Astrocyte (in vitro differentiated cells and primary cell): Measurements from ENCODE around the gene FREM3.

ENCODE experiments used
- EZH2 ChIP-seq: IDR thresholded peaks from 2 replicates; pipeline ENCODE4 v1.6.1; 2012; ENCODE audit warnings: mild to moderate bottlenecking, low read length, inconsistent platforms; ENCODE audit not compliant: insufficient read depth
- TF ChIP-seq, protein P1 (sequence below): IDR thresholded peaks from 2 replicates; pipeline ENCODE4 v1.5.1; 2011; ENCODE audit warnings: low read depth, mild to moderate bottlenecking, inconsistent platforms, low read length, moderate library complexity; ENCODE audit not compliant: insufficient read depth

DNA sequence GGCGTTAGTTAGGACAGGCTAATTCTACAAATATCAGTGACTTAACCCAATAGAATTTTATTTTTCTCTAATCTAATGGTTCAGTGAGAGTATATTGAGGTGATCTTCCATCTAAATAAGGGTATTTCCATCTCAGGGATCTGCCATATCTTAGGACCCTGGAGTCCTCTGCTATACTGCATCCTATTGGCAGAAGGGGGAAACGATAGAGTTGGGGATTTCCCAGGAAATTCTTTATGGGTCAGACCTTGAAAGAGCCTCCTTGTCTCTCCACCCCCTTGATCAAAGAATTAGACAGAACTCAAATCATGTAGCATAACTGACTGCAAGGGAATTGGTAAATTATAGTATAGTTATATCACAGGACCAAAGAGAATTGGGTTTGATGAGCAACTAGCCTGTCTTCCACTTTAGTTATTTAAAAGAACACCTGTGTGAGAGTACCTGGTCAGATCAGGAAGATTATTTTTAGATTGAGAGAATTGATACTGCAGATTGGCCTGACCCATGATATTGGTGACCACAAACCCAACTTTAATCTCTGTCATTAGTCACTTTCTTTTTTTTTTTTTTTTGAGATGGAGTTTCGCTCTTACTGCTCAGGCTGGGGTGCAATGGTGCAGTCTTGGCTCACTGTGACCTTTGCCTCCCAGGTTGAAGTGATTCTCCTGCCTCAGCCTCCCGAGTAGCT, 161.4 kb downstream of the FREM3 start:
- TF ChIP-seq, protein P1, sequence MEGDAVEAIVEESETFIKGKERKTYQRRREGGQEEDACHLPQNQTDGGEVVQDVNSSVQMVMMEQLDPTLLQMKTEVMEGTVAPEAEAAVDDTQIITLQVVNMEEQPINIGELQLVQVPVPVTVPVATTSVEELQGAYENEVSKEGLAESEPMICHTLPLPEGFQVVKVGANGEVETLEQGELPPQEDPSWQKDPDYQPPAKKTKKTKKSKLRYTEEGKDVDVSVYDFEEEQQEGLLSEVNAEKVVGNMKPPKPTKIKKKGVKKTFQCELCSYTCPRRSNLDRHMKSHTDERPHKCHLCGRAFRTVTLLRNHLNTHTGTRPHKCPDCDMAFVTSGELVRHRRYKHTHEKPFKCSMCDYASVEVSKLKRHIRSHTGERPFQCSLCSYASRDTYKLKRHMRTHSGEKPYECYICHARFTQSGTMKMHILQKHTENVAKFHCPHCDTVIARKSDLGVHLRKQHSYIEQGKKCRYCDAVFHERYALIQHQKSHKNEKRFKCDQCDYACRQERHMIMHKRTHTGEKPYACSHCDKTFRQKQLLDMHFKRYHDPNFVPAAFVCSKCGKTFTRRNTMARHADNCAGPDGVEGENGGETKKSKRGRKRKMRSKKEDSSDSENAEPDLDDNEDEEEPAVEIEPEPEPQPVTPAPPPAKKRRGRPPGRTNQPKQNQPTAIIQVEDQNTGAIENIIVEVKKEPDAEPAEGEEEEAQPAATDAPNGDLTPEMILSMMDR, result no peak
- no peak for TF ChIP-seq EZH2
